Neural progenitor cell (in vitro differentiated cells): ENCODE data around the gene NFATC2IP. TPM values are rescaled to one million over a fixed set of nuclear protein-coding genes. Genes with fewer than 3 reads are reported as not detected.

Source experiments
- DNase-seq: peaks from one replicate; pipeline ENCODE4 v3.0.0-alpha.2; 2016; ENCODE audit warnings: low spot score
- H2AFZ ChIP-seq: fragments of 200-600 bp; sonication (generic); replicated peaks from 2 replicates; pipeline ENCODE4 v1.6.1; 2016; ENCODE audit warnings: antibody characterized with exemption
- H3F3A ChIP-seq: fragments of 200-600 bp; sonication (generic); 2 replicates; pipeline ENCODE4 v1.6.1; 2016; ENCODE audit warnings: antibody characterized with exemption, low read depth
- H3K27ac ChIP-seq: fragments of 200-600 bp; sonication (generic); 2 replicates; pipeline ENCODE4 v1.5.1; 2016; ENCODE audit warnings: mild to moderate bottlenecking
- H3K27me3 ChIP-seq: fragments of 200-600 bp; sonication (generic); 2 replicates; pipeline ENCODE4 v1.6.1; 2016; ENCODE audit warnings: mild to moderate bottlenecking, moderate library complexity
- H3K36me3 ChIP-seq: fragments of 200-600 bp; sonication (generic); 2 replicates; pipeline ENCODE4 v1.5.1; 2016
- H3K4me1 ChIP-seq: fragments of 200-600 bp; sonication (generic); 2 replicates; pipeline ENCODE4 v1.6.1; 2016; ENCODE audit warnings: mixed run types
- H3K4me2 ChIP-seq: fragments of 200-600 bp; sonication (generic); 2 replicates; pipeline ENCODE4 v1.6.1; 2016
- H3K4me3 ChIP-seq: fragments of 200-600 bp; sonication (generic); 2 replicates; pipeline ENCODE4 v1.5.1; 2016
- H3K79me2 ChIP-seq: fragments of 200-600 bp; sonication (generic); 2 replicates; pipeline ENCODE4 v1.6.1; 2016; ENCODE audit warnings: low read depth
- H3K9ac ChIP-seq: fragments of 200-600 bp; sonication (generic); 2 replicates; pipeline ENCODE4 v1.6.1; 2016
- H3K9me3 ChIP-seq: fragments of 200-600 bp; sonication (generic); 2 replicates; pipeline ENCODE4 v1.5.1; 2016; ENCODE audit warnings: low read depth
- H4K20me1 ChIP-seq: fragments of 200-600 bp; sonication (generic); 2 replicates; pipeline ENCODE4 v1.6.1; 2016; ENCODE audit warnings: low read depth
- H3K27ac Mint-ChIP-seq: 3 replicates; pipeline ENCODE4 v1.8.0; 2021; ENCODE audit warnings: mixed read lengths
- H3K27me3 Mint-ChIP-seq: 2 replicates; pipeline ENCODE4 v1.8.0; 2022; ENCODE audit warnings: low read depth, mild to moderate bottlenecking, inconsistent platforms, moderate library complexity, mixed read lengths; ENCODE audit not compliant: insufficient read depth
- H3K36me3 Mint-ChIP-seq: 3 replicates; pipeline ENCODE4 v1.8.0; 2021; ENCODE audit warnings: mixed read lengths
- H3K4me1 Mint-ChIP-seq: 3 replicates; pipeline ENCODE4 v1.8.0; 2021; ENCODE audit warnings: mixed read lengths
- H3K4me3 Mint-ChIP-seq: 3 replicates; pipeline ENCODE4 v1.8.0; 2021; ENCODE audit warnings: mild to moderate bottlenecking, moderate library complexity, mixed read lengths
- H3K9me3 Mint-ChIP-seq: 3 replicates; pipeline ENCODE4 v1.8.0; 2020; ENCODE audit warnings: mixed read lengths
- EZH2 ChIP-seq: fragments of 200-600 bp; sonication (generic); IDR thresholded peaks from 2 replicates; pipeline ENCODE4 v1.6.1; 2017; ENCODE audit warnings: antibody characterized with exemption, mild to moderate bottlenecking, moderate library complexity
- EZH2phosphoT487 ChIP-seq: fragments of 200-600 bp; sonication (generic); IDR thresholded peaks from 2 replicates; pipeline ENCODE4 v1.6.1; 2017; ENCODE audit warnings: antibody characterized with exemption
- total RNA-seq: library from RNA; depleted of rRNA; stranded (reverse); fragments of >200 nt; gene quantifications from 2 replicates; pipeline ENCODE4 v1.2.3, GENCODE V29; 2015; ENCODE audit warnings: low replicate concordance
- TF ChIP-seq, protein P1 (sequence below): fragments of 200-600 bp; sonication (generic); IDR thresholded peaks from 2 replicates; pipeline ENCODE4 v1.5.1; 2017; ENCODE audit warnings: antibody characterized with exemption, mild to moderate bottlenecking

NFATC2IP gene
- total RNA-seq, 1 donor from 2014 or later: 33.2 TPM

GRCh38 chr16:29007730-29008593, 57.2 kb downstream of the NFATC2IP start:
- no peaks in the 10 kb centered on the region for H4K20me1 ChIP-seq
- H3K79me2 ChIP-seq: no peaks in the 10 kb centered on the region
- H3F3A ChIP-seq: no peaks in the 10 kb centered on the region
- no peak overlapping the region for H3K27ac ChIP-seq
- no peaks in the 10 kb centered on the region for H3K36me3 ChIP-seq
- H3K27ac Mint-ChIP-seq: no peak overlapping the region
- H3K27me3 ChIP-seq: no peaks in the 10 kb centered on the region
- no peak overlapping the region for H3K9ac ChIP-seq
- no peaks in the 10 kb centered on the region for H3K4me1 ChIP-seq
- H3K9me3 Mint-ChIP-seq: no peaks in the 10 kb centered on the region
- no peak for TF ChIP-seq EZH2phosphoT487
- TF ChIP-seq, protein P1, sequence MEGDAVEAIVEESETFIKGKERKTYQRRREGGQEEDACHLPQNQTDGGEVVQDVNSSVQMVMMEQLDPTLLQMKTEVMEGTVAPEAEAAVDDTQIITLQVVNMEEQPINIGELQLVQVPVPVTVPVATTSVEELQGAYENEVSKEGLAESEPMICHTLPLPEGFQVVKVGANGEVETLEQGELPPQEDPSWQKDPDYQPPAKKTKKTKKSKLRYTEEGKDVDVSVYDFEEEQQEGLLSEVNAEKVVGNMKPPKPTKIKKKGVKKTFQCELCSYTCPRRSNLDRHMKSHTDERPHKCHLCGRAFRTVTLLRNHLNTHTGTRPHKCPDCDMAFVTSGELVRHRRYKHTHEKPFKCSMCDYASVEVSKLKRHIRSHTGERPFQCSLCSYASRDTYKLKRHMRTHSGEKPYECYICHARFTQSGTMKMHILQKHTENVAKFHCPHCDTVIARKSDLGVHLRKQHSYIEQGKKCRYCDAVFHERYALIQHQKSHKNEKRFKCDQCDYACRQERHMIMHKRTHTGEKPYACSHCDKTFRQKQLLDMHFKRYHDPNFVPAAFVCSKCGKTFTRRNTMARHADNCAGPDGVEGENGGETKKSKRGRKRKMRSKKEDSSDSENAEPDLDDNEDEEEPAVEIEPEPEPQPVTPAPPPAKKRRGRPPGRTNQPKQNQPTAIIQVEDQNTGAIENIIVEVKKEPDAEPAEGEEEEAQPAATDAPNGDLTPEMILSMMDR: no peak
- TF ChIP-seq EZH2: no peak
- no peaks in the 10 kb centered on the region for H3K4me1 Mint-ChIP-seq
- no peak overlapping the region for H2AFZ ChIP-seq
- no peaks in the 10 kb centered on the region for H3K9me3 ChIP-seq
- no peak overlapping the region for H3K4me3 ChIP-seq
- H3K27me3 Mint-ChIP-seq: no peaks in the 10 kb centered on the region
- no peaks in the 10 kb centered on the region for H3K36me3 Mint-ChIP-seq
- no peak overlapping the region for H3K4me2 ChIP-seq
- H3K4me3 Mint-ChIP-seq: peak overlapping the region; percentile 24
- DNase-seq: no peak

DNA sequence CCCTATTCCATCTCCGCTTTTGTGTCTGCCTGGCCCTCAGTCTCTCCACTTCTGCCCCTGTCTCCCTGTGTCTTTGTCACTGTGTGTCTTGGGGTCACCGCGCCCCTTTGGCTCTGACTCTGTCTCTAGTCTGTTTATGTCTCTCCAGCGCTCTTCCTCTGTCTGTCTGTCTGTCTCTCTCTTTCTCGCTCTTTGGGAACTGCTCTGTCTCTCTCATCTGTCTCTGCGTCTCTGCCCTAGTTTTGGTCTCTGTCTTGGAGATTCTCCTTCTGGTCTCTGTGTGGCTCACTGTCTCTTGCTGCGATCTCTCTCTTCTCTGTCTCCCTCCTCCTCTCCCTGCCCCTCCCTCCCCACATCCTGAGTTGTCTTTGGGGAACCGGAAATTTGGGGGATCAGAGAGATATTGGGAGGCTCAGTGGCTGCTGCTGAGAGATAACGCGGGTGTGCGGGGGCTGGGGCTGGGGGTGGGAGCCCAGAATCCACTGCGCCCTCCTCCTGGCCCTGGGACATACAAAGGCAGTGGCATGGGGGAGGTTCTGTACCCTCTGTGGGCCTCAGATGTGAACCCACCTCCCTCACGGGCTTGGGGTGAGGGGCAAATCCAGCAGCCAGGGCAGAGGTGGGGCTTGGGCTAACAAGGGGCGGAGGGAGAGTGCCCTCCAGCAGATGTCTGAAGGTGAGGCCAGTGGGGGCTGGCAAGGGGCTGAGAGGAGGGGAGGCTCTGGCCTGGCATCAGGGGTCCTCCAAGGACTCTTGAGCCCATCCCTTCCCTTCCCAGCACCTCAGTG, 58.5 kb downstream of the NFATC2IP start:
- no peak overlapping the region for H3K4me2 ChIP-seq
- H3K4me3 Mint-ChIP-seq: no peak overlapping the region
- H3K27ac Mint-ChIP-seq: no peak overlapping the region
- H3K27me3 Mint-ChIP-seq: peaks cover 3% of the 10 kb centered on the region
- H3K4me3 ChIP-seq: no peak overlapping the region
- H3F3A ChIP-seq: no peaks in the 10 kb centered on the region
- H3K9me3 ChIP-seq: no peaks in the 10 kb centered on the region
- H3K4me1 ChIP-seq: no peaks in the 10 kb centered on the region
- TF ChIP-seq, protein P1: no peak
- TF ChIP-seq EZH2: no peak
- H3K79me2 ChIP-seq: no peaks in the 10 kb centered on the region
- H4K20me1 ChIP-seq: no peaks in the 10 kb centered on the region
- DNase-seq: no peak
- no peak overlapping the region for H2AFZ ChIP-seq
- H3K36me3 ChIP-seq: no peaks in the 10 kb centered on the region
- H3K9ac ChIP-seq: no peak overlapping the region
- H3K36me3 Mint-ChIP-seq: no peaks in the 10 kb centered on the region
- H3K9me3 Mint-ChIP-seq: no peaks in the 10 kb centered on the region
- H3K27me3 ChIP-seq: no peaks in the 10 kb centered on the region
- H3K4me1 Mint-ChIP-seq: no peaks in the 10 kb centered on the region
- no peak overlapping the region for H3K27ac ChIP-seq

DNA sequence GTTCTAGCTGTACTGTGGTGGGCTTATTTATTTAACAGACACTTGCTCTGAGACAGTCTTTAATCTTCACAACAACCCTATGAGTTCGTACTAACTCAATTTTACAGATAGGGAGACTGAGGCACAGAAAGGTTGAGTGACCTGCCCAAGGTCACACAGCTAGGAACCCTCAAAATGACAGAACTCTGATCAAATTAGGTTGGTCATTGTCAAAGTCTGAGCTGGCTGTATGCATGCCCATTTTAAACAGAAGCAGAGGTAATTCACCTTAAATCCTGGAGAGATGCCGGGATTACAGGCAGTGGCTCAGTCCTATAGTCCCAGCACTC, 59.1 kb downstream of the NFATC2IP start:
- no peaks in the 10 kb centered on the region for H3K4me1 Mint-ChIP-seq
- DNase-seq: no peak
- no peak for TF ChIP-seq EZH2
- no peak for TF ChIP-seq EZH2phosphoT487
- TF ChIP-seq, protein P1: no peak

More for the DNA sequence above, 59.1 kb downstream of the NFATC2IP start:
- Histone ChIP-seq H3F3A (no peaks in the 10 kb centered on the region), H3K27me3 (no peaks in the 10 kb centered on the region), H3K9me3 (no peaks in the 10 kb centered on the region), H3K9ac (no peak overlapping the region), H3K4me1 (no peaks in the 10 kb centered on the region), H3K27ac (no peak overlapping the region), H2AFZ (no peak overlapping the region), H3K4me3 (no peak overlapping the region), H3K4me2 (no peak overlapping the region), H4K20me1 (no peaks in the 10 kb centered on the region), H3K36me3 (no peaks in the 10 kb centered on the region), H3K79me2 (no peaks in the 10 kb centered on the region)
- Mint-ChIP-seq H3K4me3 (no peak overlapping the region), H3K9me3 (no peaks in the 10 kb centered on the region), H3K27ac (no peak overlapping the region), H3K36me3 (no peaks in the 10 kb centered on the region), H3K27me3 (peaks cover 3% of the 10 kb centered on the region)
